NCI-H146 (cell line): ENCODE results near the gene HIBADH.
"Not testable (repeated sequence)": the region's sequence is repeated elsewhere in the genome, so short reads cannot be mapped to it uniquely, and the experiment has no call there.

Experiments used
- DNase-seq: peaks from one replicate; lab custom pipeline; 2025; lab: John Stamatoyannopoulos, UW

The HIBADH gene

GRCh38 chr7:27547401-27547800 is 115.3 kb downstream of the HIBADH start:
- DNase-seq: no peak

GRCh38 chr7:27546610-27547009 is 116.1 kb downstream of the HIBADH start:
- DNase-seq: no peak

GRCh38 chr7:27535795-27536194 is 126.9 kb downstream of the HIBADH start:
- DNase-seq: no peak

GRCh38 chr7:27533652-27534081 is 129.0 kb downstream of the HIBADH start:
- DNase-seq: no peak

GRCh38 chr7:27532314-27532713 is 130.4 kb downstream of the HIBADH start:
- DNase-seq: no peak

- no peak for DNase-seq
Measured at GRCh38 chr7:27527348-27527714, 135.4 kb downstream of the HIBADH start.

- no peak for DNase-seq
Measured at GRCh38 chr7:27526611-27527347, 135.9 kb downstream of the HIBADH start.

- DNase-seq: no peak
Measured at GRCh38 chr7:27526131-27526530, 136.6 kb downstream of the HIBADH start.

- DNase-seq: no peak
Measured at GRCh38 chr7:27523321-27523720, 139.4 kb downstream of the HIBADH start.

GRCh38 chr7:27522566-27522965 is 140.1 kb downstream of the HIBADH start:
- DNase-seq: no peak

- DNase-seq: no peak
Measured at GRCh38 chr7:27520815-27521790, 141.6 kb downstream of the HIBADH start.

- no peak for DNase-seq
Measured at GRCh38 chr7:27519793-27520469, 142.8 kb downstream of the HIBADH start.

- no peak for DNase-seq
Measured at GRCh38 chr7:27518561-27519350, 143.9 kb downstream of the HIBADH start.

GRCh38 chr7:27516421-27516820 is 146.3 kb downstream of the HIBADH start:
- DNase-seq: no peak

GRCh38 chr7:27515933-27516332 is 146.8 kb downstream of the HIBADH start:
- no peak for DNase-seq

GRCh38 chr7:27514861-27515260 is 147.8 kb downstream of the HIBADH start:
- DNase-seq: no peak

GRCh38 chr7:27513885-27514284 is 148.8 kb downstream of the HIBADH start:
- no peak for DNase-seq

GRCh38 chr7:27511370-27511769 is 151.3 kb downstream of the HIBADH start:
- DNase-seq: not testable (repeated sequence)

GRCh38 chr7:27510541-27510940 is 152.1 kb downstream of the HIBADH start:
- DNase-seq: no peak

GRCh38 chr7:27501879-27502278 is 160.8 kb downstream of the HIBADH start:
- not testable (repeated sequence) for DNase-seq

- DNase-seq: no peak
Measured at GRCh38 chr7:27501001-27501400, 161.7 kb downstream of the HIBADH start.

GRCh38 chr7:27492224-27492623 is 170.5 kb downstream of the HIBADH start:
- DNase-seq: no peak
